Measurements from ENCODE around the gene COPZ1. TPM values are rescaled to one million over a fixed set of nuclear protein-coding genes. Genes with fewer than 3 reads are reported as not detected.

Gene COPZ1
- total RNA-seq, 1 experiment from 2014 or later = 104 TPM

- Histone ChIP-seq H3K9ac (ENCODE audit: extremely low read depth, insufficient read length, low read length) (no peak overlapping the region), H2BK120ac (ENCODE audit: low read depth, low read length, poor library complexity, severe bottlenecking) (no peak overlapping the region), H2BK5ac (ENCODE audit: insufficient read length, low read length) (no peak overlapping the region), H4K20me1 (ENCODE audit: control insufficient read depth, insufficient read depth, insufficient read length) (no peaks in the 10 kb centered on the region), H2AK5ac (ENCODE audit: insufficient read length, low read length) (no peak overlapping the region), H3K4me2 (ENCODE audit: insufficient read depth, insufficient read length, low read length) (no peak overlapping the region), H3K27me3 (ENCODE audit: insufficient read depth, low read length) (no peaks in the 10 kb centered on the region), H4K5ac (ENCODE audit: insufficient read length, low read depth, low read length) (no peak overlapping the region), H3K14ac (ENCODE audit: insufficient read depth, low read length) (no peak overlapping the region), H3K23ac (ENCODE audit: insufficient read length, low read depth, low read length) (no peak overlapping the region), H3K9me3 (ENCODE audit: control insufficient read depth, low read depth, low read length) (no peaks in the 10 kb centered on the region), H4K8ac (replicated peaks; ENCODE audit: insufficient read length, low read depth, low read length) (no peak overlapping the region), H3K4ac (ENCODE audit: low read depth, low read length) (no peak overlapping the region), H2BK15ac (ENCODE audit: low read depth, low read length) (no peak overlapping the region), H3K18ac (ENCODE audit: insufficient read length, low read depth, low read length) (no peak overlapping the region), H3K79me2 (ENCODE audit: insufficient read depth, low read length) (no peaks in the 10 kb centered on the region; the same call in 1 of the 2 replicates), H3K27ac (ENCODE audit: insufficient read length, low read depth, low read length) (no peak overlapping the region), H3T11ph (ENCODE audit: low read length) (no peak overlapping the region), H2BK12ac (ENCODE audit: insufficient read length, low read depth, low read length) (no peak overlapping the region), H3K79me1 (ENCODE audit: insufficient read depth, low read depth, low read length, poor library complexity, severe bottlenecking) (no peaks in the 10 kb centered on the region), H3K4me1 (ENCODE audit: insufficient read depth, low read length) (peaks cover 8% of the 10 kb centered on the region), H3K56ac (ENCODE audit: insufficient read length, low read depth, low read length) (no peak overlapping the region), H2AFZ (ENCODE audit: low read length) (no peak overlapping the region), H4K91ac (ENCODE audit: insufficient read length, low read depth, low read length) (no peak overlapping the region), H2BK20ac (ENCODE audit: low read depth, low read length, poor library complexity, severe bottlenecking) (no peak overlapping the region), H3K23me2 (ENCODE audit: insufficient read length, low read depth, low read length, poor library complexity, severe bottlenecking) (peaks cover 18% of the 10 kb centered on the region)
- peak; percentile 78 for DNase-seq
- Mint-ChIP-seq H3K9me3 (no peaks in the 10 kb centered on the region), H3K4me3 (no peak overlapping the region), H3K27ac (no peak overlapping the region), H3K27me3 (ENCODE audit: low read depth) (peaks cover 19% of the 10 kb centered on the region), H3K36me3 (ENCODE audit: insufficient read depth in 1 of 3, low read depth in 3 of 3) (peaks cover 5 to 22% (median 15%) of the 10 kb centered on the region in 3 experiments; a peak in 5 of 7 replicates), H3K4me1 (peaks cover 34 to 40% of the 10 kb centered on the region in 2 experiments)
- WGBS (ENCODE audit: extremely low coverage, insufficient read length, low lambda C conversion rate) = no CpG with 5 or more reads among the region's 4 CpGs
- peak; percentile 86 for TF ChIP-seq CTCF (conservative IDR thresholded peaks at IDR 0.05)
Measured at GRCh38 chr12:54394281-54394719, 69.4 kb downstream of the COPZ1 start.

All from H9 (cell line).